ENCODE data around the gene TGM6. TPM values are rescaled to one million over a fixed set of nuclear protein-coding genes. Genes with fewer than 3 reads are reported as not detected.

The TGM6 gene
- total RNA-seq, 1 donor from 2014 or later, result not detected

- no peaks in the 10 kb centered on the region for H3K27me3 ChIP-seq
- H3K4me1 ChIP-seq, result no peaks in the 10 kb centered on the region
- no peaks in the 10 kb centered on the region for H3K9me3 ChIP-seq
- no peak for TF ChIP-seq CTCF (IDR thresholded peaks at IDR 0.05)
- no peak overlapping the region for H3K27ac ChIP-seq
- H3K36me3 ChIP-seq, result no peaks in the 10 kb centered on the region
- no peak for ATAC-seq
- DNase-seq, result no peak
- intact Hi-C loops (cut with DNase I), result no loop called here
- H3K4me3 ChIP-seq, result no peak overlapping the region
Observed at GRCh38 chr20:2390951-2391675, 10.4 kb downstream of the TGM6 start.

- H3K27ac ChIP-seq, result no peak overlapping the region
- no peaks in the 10 kb centered on the region for H3K4me1 ChIP-seq
- H3K4me3 ChIP-seq, result no peak overlapping the region
- no peak for TF ChIP-seq CTCF (IDR thresholded peaks at IDR 0.05)
- ATAC-seq (no peak), DNase-seq (no peak)
- H3K9me3 ChIP-seq, result no peaks in the 10 kb centered on the region
- H3K27me3 ChIP-seq, result no peaks in the 10 kb centered on the region
- intact Hi-C loops (cut with DNase I), result no loop called here
- no peaks in the 10 kb centered on the region for H3K36me3 ChIP-seq
Observed at GRCh38 chr20:2394411-2395055, 13.8 kb downstream of the TGM6 start.

GRCh38 chr20:2395136-2395535 is 14.4 kb downstream of the TGM6 start:
- intact Hi-C loops (cut with DNase I), result no loop called here
- no peaks in the 10 kb centered on the region for H3K9me3 ChIP-seq
- H3K27ac ChIP-seq, result no peak overlapping the region
- ATAC-seq (no peak), DNase-seq (no peak)
- TF ChIP-seq CTCF (IDR thresholded peaks at IDR 0.05), result no peak
- H3K27me3 ChIP-seq, result no peaks in the 10 kb centered on the region
- H3K4me1 ChIP-seq, result no peaks in the 10 kb centered on the region
- no peak overlapping the region for H3K4me3 ChIP-seq
- H3K36me3 ChIP-seq, result no peaks in the 10 kb centered on the region

- no peak for DNase-seq
- Histone ChIP-seq H3K9me3 (no peaks in the 10 kb centered on the region), H3K27me3 (no peaks in the 10 kb centered on the region), H3K36me3 (no peaks in the 10 kb centered on the region), H3K27ac (no peak overlapping the region), H3K4me3 (no peak overlapping the region), H3K4me1 (no peaks in the 10 kb centered on the region)
- TF ChIP-seq CTCF (IDR thresholded peaks at IDR 0.05), result no peak
- ATAC-seq, result no peak
- intact Hi-C loops (cut with DNase I), result no loop called here
Observed at GRCh38 chr20:2396241-2396814, 15.6 kb downstream of the TGM6 start.

- ATAC-seq, result no peak
Observed at GRCh38 chr20:2397091-2397490, 16.4 kb downstream of the TGM6 start.

More at GRCh38 chr20:2397091-2397490, 16.4 kb downstream of the TGM6 start:
- Histone ChIP-seq H3K4me3 (no peak overlapping the region), H3K27me3 (no peaks in the 10 kb centered on the region), H3K36me3 (no peaks in the 10 kb centered on the region), H3K4me1 (no peaks in the 10 kb centered on the region), H3K27ac (no peak overlapping the region), H3K9me3 (no peaks in the 10 kb centered on the region)
- TF ChIP-seq CTCF (IDR thresholded peaks at IDR 0.05), result no peak
- intact Hi-C loops (cut with DNase I), result no loop called here
- DNase-seq, result no peak
